HepG2 (cell line): Measurements from ENCODE around the gene SLC29A1. TPM values are rescaled to one million over a fixed set of nuclear protein-coding genes. Genes with fewer than 3 reads are reported as not detected.
A peak's percentile ranks its signal among the peaks of the same experiment; 100 is the strongest.

Source experiments
- FOSL2 ChIP-seq: sonication (generic); formaldehyde crosslinking; IDR thresholded peaks from 2 replicates; pipeline ENCODE4 v1.4.0; 2020; ENCODE audit warnings: missing genetic modification reagents
- HDAC1 ChIP-seq: sonication (generic); formaldehyde crosslinking; IDR thresholded peaks from 2 replicates; pipeline ENCODE4 v1.5.1; 2020; ENCODE audit warnings: mild to moderate bottlenecking, missing genetic modification reagents
- JUND ChIP-seq: sonication (generic); formaldehyde crosslinking; IDR thresholded peaks from 2 replicates; pipeline ENCODE4 v1.8.0; 2022; ENCODE audit warnings: mild to moderate bottlenecking, missing genetic modification reagents
- MAFF ChIP-seq: IDR thresholded peaks from 2 replicates; pipeline ENCODE4 v1.6.1; 2011; ENCODE audit warnings: low read depth, low read length, improper control_type of control experiment
- MAZ ChIP-seq, 2 experiments: sonication (generic) in 1 of 2; formaldehyde crosslinking in 1 of 2; IDR thresholded peaks; 2 replicates each; pipeline versions ENCODE4 v1.5.0 to v1.6.1; 2012 to 2020; ENCODE audit warnings: low read depth in 2 of 2, mild to moderate bottlenecking in 2 of 2, borderline replicate concordance in 1 of 2, improper control_type of control experiment in 1 of 2, low read length in 1 of 2, missing genetic modification reagents in 1 of 2, moderate library complexity in 1 of 2
- PHF21A ChIP-seq: sonication (generic); formaldehyde crosslinking; IDR thresholded peaks from 2 replicates; pipeline ENCODE4 v1.5.0; 2020; ENCODE audit warnings: mild to moderate bottlenecking, missing genetic modification reagents
- POGZ ChIP-seq: sonication (generic); formaldehyde crosslinking; IDR thresholded peaks from 2 replicates; pipeline ENCODE4 v1.4.0; 2020; ENCODE audit warnings: mild to moderate bottlenecking, missing genetic modification reagents
- THYN1 ChIP-seq: sonication (generic); formaldehyde crosslinking; IDR thresholded peaks from 2 replicates; pipeline ENCODE4 v1.8.1; 2023; ENCODE audit warnings: low read depth, mild to moderate bottlenecking, moderate library complexity, missing genetic modification reagents, borderline replicate concordance
- ZMYM4 ChIP-seq: sonication (generic); formaldehyde crosslinking; IDR thresholded peaks from 2 replicates; pipeline ENCODE4 v1.8.1; 2023; ENCODE audit warnings: mild to moderate bottlenecking, missing genetic modification reagents
- ZNF552 ChIP-seq: sonication (generic); formaldehyde crosslinking; IDR thresholded peaks from 2 replicates; pipeline ENCODE4 v1.9.0; 2022; ENCODE audit warnings: missing genetic modification reagents, mild to moderate bottlenecking, borderline replicate concordance
- ZNF841 ChIP-seq: sonication (generic); formaldehyde crosslinking; IDR thresholded peaks from 2 replicates; pipeline ENCODE4 v1.8.1; 2023; ENCODE audit warnings: missing genetic modification reagents, borderline replicate concordance
- ZSCAN22 ChIP-seq: sonication (generic); formaldehyde crosslinking; IDR thresholded peaks from 2 replicates; pipeline ENCODE4 v1.4.0; 2020; ENCODE audit warnings: mild to moderate bottlenecking, missing genetic modification reagents
- polyA plus RNA-seq, 8 experiments: library from polyadenylated mRNA; depleted of rRNA in 3 of 8; stranded (reverse) in 7 of 8; unstranded in 1 of 8; fragments of >200 nt; fragmentation: Illumina TruSeq in 4 of 8; extraction: Trizol in 4 of 8; gene quantifications; 2 replicates each; pipeline versions ENCODE4 v1.2.1 to v1.2.3, GENCODE V29; 2011 to 2016; ENCODE audit warnings: low read depth in 4 of 8, missing spikeins in 1 of 8, mixed read lengths in 1 of 8; ENCODE audit not compliant: insufficient read depth in 1 of 8
- total RNA-seq, 5 experiments: library from RNA; depleted of rRNA; stranded (reverse); fragments of >200 nt; fragmentation: Illumina TruSeq; extraction: Trizol; gene quantifications; 2 replicates each; pipeline ENCODE4 v1.2.3, GENCODE V29; 2016; ENCODE audit warnings: low read depth in 1 of 5
- TF ChIP-seq, protein P1 (sequence below): sonication (generic); formaldehyde crosslinking; IDR thresholded peaks from 2 replicates; pipeline ENCODE4 v1.5.0; 2020; ENCODE audit warnings: missing genetic modification reagents
- TF ChIP-seq, protein P2 (sequence below): sonication (generic); formaldehyde crosslinking; IDR thresholded peaks from 2 replicates; pipeline ENCODE4 v1.8.0; 2022; ENCODE audit warnings: missing genetic modification reagents, mild to moderate bottlenecking, borderline replicate concordance
- TF ChIP-seq, protein P3 (sequence below): sonication (generic); formaldehyde crosslinking; IDR thresholded peaks from 2 replicates; pipeline ENCODE4 v1.4.0; 2020; ENCODE audit warnings: missing genetic modification reagents, borderline replicate concordance

The SLC29A1 gene
- total and polyA plus RNA-seq, 2 of the 13 experiments (the other 11 are each of a cell fraction or from before 2014, with no cell fraction given): 43.2 to 106 TPM

DNA sequence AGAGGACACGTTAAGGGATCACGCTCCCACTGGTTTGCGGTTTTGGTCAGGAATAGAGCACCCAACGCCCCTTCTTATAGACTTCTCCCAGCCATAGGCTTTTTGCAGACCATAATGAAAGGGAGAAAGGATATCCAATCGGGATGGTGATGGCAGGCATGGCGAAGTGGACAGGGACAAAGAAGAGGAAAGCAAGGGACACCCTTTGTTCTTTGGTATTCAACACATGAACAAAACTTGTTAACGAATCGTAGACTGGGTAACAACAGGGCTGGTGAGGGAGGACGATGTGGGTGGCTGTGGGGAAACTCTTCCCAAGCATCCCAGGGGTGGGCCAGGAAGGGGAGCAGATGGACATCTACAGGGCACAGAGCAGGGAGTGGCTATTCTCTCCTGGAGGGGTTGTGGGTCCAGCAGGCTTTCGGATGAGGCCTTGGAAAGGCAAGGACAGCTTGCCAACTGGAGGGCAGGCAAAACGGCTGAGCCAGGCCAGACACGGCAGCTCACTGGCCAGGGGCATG, 22.1 kb downstream of the SLC29A1 start (continued):
- TF ChIP-seq, protein P1, sequence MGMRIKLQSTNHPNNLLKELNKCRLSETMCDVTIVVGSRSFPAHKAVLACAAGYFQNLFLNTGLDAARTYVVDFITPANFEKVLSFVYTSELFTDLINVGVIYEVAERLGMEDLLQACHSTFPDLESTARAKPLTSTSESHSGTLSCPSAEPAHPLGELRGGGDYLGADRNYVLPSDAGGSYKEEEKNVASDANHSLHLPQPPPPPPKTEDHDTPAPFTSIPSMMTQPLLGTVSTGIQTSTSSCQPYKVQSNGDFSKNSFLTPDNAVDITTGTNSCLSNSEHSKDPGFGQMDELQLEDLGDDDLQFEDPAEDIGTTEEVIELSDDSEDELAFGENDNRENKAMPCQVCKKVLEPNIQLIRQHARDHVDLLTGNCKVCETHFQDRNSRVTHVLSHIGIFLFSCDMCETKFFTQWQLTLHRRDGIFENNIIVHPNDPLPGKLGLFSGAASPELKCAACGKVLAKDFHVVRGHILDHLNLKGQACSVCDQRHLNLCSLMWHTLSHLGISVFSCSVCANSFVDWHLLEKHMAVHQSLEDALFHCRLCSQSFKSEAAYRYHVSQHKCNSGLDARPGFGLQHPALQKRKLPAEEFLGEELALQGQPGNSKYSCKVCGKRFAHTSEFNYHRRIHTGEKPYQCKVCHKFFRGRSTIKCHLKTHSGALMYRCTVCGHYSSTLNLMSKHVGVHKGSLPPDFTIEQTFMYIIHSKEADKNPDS (CRISPR knock-in tag): peak; percentile 88; the same call in 1 of the 2 replicates
- TF ChIP-seq FOSL2 (CRISPR knock-in tag): 0 out of 2 replicates have a peak, but pooled peaks have one; percentile 9
- no peak for TF ChIP-seq MAFF
- no peak for TF ChIP-seq PHF21A
- TF ChIP-seq HDAC1: no peak
- TF ChIP-seq, protein P2, sequence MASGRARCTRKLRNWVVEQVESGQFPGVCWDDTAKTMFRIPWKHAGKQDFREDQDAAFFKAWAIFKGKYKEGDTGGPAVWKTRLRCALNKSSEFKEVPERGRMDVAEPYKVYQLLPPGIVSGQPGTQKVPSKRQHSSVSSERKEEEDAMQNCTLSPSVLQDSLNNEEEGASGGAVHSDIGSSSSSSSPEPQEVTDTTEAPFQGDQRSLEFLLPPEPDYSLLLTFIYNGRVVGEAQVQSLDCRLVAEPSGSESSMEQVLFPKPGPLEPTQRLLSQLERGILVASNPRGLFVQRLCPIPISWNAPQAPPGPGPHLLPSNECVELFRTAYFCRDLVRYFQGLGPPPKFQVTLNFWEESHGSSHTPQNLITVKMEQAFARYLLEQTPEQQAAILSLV: peak; percentile 68; the same call in 1 of the 2 replicates
- 0 out of 2 replicates have a peak, but pooled peaks have one; percentile 59 for TF ChIP-seq JUND (CRISPR knock-in tag)
- TF ChIP-seq THYN1 (CRISPR knock-in tag): no peak
- no peak for TF ChIP-seq MAZ (IDR thresholded peaks at IDR 0.05; ENCODE audit: borderline replicate concordance, low read depth, low read length)
- TF ChIP-seq MAZ (CRISPR knock-in tag; IDR thresholded peaks at IDR 0.05; ENCODE audit: low read depth): peak; percentile 15; the same call in 1 of the 2 replicates
- TF ChIP-seq ZNF841 (CRISPR knock-in tag): no peak
- TF ChIP-seq ZMYM4 (CRISPR knock-in tag): 0 out of 2 replicates have a peak, but pooled peaks have one; percentile 1
- no peak for TF ChIP-seq ZSCAN22 (CRISPR knock-in tag)
- TF ChIP-seq, protein P3, sequence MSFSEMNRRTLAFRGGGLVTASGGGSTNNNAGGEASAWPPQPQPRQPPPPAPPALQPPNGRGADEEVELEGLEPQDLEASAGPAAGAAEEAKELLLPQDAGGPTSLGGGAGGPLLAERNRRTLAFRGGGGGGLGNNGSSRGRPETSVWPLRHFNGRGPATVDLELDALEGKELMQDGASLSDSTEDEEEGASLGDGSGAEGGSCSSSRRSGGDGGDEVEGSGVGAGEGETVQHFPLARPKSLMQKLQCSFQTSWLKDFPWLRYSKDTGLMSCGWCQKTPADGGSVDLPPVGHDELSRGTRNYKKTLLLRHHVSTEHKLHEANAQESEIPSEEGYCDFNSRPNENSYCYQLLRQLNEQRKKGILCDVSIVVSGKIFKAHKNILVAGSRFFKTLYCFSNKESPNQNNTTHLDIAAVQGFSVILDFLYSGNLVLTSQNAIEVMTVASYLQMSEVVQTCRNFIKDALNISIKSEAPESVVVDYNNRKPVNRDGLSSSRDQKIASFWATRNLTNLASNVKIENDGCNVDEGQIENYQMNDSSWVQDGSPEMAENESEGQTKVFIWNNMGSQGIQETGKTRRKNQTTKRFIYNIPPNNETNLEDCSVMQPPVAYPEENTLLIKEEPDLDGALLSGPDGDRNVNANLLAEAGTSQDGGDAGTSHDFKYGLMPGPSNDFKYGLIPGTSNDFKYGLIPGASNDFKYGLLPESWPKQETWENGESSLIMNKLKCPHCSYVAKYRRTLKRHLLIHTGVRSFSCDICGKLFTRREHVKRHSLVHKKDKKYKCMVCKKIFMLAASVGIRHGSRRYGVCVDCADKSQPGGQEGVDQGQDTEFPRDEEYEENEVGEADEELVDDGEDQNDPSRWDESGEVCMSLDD: no peak
- no peak for TF ChIP-seq ZNF552
- TF ChIP-seq POGZ (CRISPR knock-in tag): no peak
